B cell (primary cell): ENCODE results near the gene MED12L. TPM values are rescaled to one million over a fixed set of nuclear protein-coding genes. Genes with fewer than 3 reads are reported as not detected.

Experiments used
- ATAC-seq: fragments of 200-7000 bp; cut with Tn5 transposase; one replicate; pipeline ENCODE4 v1.10.0; 2021; ENCODE audit warnings: low read depth, mild to moderate bottlenecking, moderate number of reproducible peaks, moderate library complexity
- CTCF ChIA-PET: fragments of 350-600 bp; sonication (Branson Sonifier 250); formaldehyde crosslinking; loops from one replicate; lab custom pipeline; 2021; ENCODE audit warnings: antibody characterized with exemption, inconsistent platforms; lab: Charles Lee
- POLR2A ChIA-PET: fragments of 350-600 bp; sonication (Branson Sonifier 250); formaldehyde crosslinking; loops from one replicate; lab custom pipeline; 2021; ENCODE audit warnings: antibody characterized with exemption; lab: Charles Lee
- DNase-seq: peaks from one replicate; pipeline ENCODE4 v3.0.0; 2013
- H2AFZ ChIP-seq: 2 replicates; pipeline ENCODE4 v1.6.1; 2012; ENCODE audit warnings: mild to moderate bottlenecking, low read depth, low read length; ENCODE audit not compliant: insufficient read depth, poor library complexity, severe bottlenecking
- H3K27ac ChIP-seq, 2 donors: 1 replicate in 1 of 2; 2 replicates in 1 of 2; pipeline ENCODE4 v1.5.1; 2012 to 2013; ENCODE audit warnings: low read length in 2 of 2, mild to moderate bottlenecking in 2 of 2, moderate library complexity in 1 of 2
- H3K27me3 ChIP-seq, 4 experiments: fragments of 200-600 bp in 1 of 4; sonication (generic) in 1 of 4; replicated peaks in 1 of 4; 1 replicate in 2 of 4; 2 replicates in 2 of 4; pipeline versions ENCODE4 v1.6.1 to v1.7.0; 2013 to 2016; ENCODE audit warnings: low read length in 3 of 4, mild to moderate bottlenecking in 2 of 4, mixed read lengths in 1 of 4, moderate library complexity in 1 of 4; ENCODE audit not compliant: insufficient read depth in 4 of 4, control insufficient read depth in 3 of 4; ENCODE audit errors: control extremely low read depth in 1 of 4
- H3K36me3 ChIP-seq, 2 experiments: replicated peaks in 1 of 2; 1 replicate in 1 of 2; 2 replicates in 1 of 2; pipeline versions ENCODE4 v1.6.1 to v1.7.1; 2013; ENCODE audit warnings: low read length in 1 of 2; ENCODE audit not compliant: insufficient read depth in 2 of 2, control insufficient read depth in 1 of 2; ENCODE audit errors: control extremely low read depth in 1 of 2, extremely low read depth in 1 of 2
- H3K4me1 ChIP-seq, 2 donors: fragments of 200-600 bp in 1 of 2; sonication (generic) in 1 of 2; 1 replicate in 1 of 2; 2 replicates in 1 of 2; pipeline versions ENCODE4 v1.5.1 to v1.6.1; 2013 to 2017; ENCODE audit warnings: low read length in 2 of 2; ENCODE audit not compliant: control insufficient read depth in 2 of 2, insufficient read depth in 2 of 2
- H3K4me2 ChIP-seq: replicated peaks from 2 replicates; pipeline ENCODE3; 2012; ENCODE audit warnings: mild to moderate bottlenecking, low read depth, low read length; ENCODE audit not compliant: poor library complexity, severe bottlenecking
- H3K4me3 ChIP-seq, 5 experiments: fragments of 200-600 bp in 1 of 5; sonication (generic) in 1 of 5; 1 replicate in 3 of 5; 2 replicates in 2 of 5; pipeline versions ENCODE4 v1.5.1 to v1.7.0; 2011 to 2016; ENCODE audit warnings: low read length in 4 of 5, mild to moderate bottlenecking in 4 of 5, low read depth in 2 of 5, control low read depth in 1 of 5, moderate library complexity in 1 of 5; ENCODE audit not compliant: insufficient read depth in 1 of 5; ENCODE audit errors: control extremely low read depth in 1 of 5, extremely low read depth in 1 of 5
- H3K79me2 ChIP-seq: fragments of 200-600 bp; sonication (generic); one replicate; pipeline ENCODE4 v1.6.0; 2016; ENCODE audit warnings: low read length; ENCODE audit not compliant: control insufficient read depth, insufficient read depth
- H3K9ac ChIP-seq: fragments of 200-600 bp; sonication (generic); 2 replicates; pipeline ENCODE4 v1.6.1; 2017; ENCODE audit warnings: mild to moderate bottlenecking, low read length, moderate library complexity
- H3K9me3 ChIP-seq, 3 donors: one replicate each; pipeline versions ENCODE4 v1.6.1 to v1.7.1; 2013; ENCODE audit warnings: low read length in 2 of 3; ENCODE audit not compliant: control insufficient read depth in 2 of 3, insufficient read depth in 1 of 3; ENCODE audit errors: control extremely low read depth in 1 of 3
- H4K20me1 ChIP-seq: 2 replicates; pipeline ENCODE4 v1.6.0; 2012; ENCODE audit warnings: mild to moderate bottlenecking, low read length; ENCODE audit not compliant: insufficient read depth, control insufficient read depth, poor library complexity, severe bottlenecking
- H3K27ac Mint-ChIP-seq: one replicate; pipeline ENCODE4 v1.8.0; 2021; ENCODE audit warnings: mixed read lengths
- H3K27me3 Mint-ChIP-seq: one replicate; pipeline ENCODE4 v1.8.0; 2021; ENCODE audit warnings: mixed read lengths
- H3K4me1 Mint-ChIP-seq: one replicate; pipeline ENCODE4 v1.8.0; 2021; ENCODE audit warnings: mixed read lengths
- H3K4me3 Mint-ChIP-seq: one replicate; pipeline ENCODE4 v1.8.0; 2021; ENCODE audit warnings: mixed read lengths
- H3K9me3 Mint-ChIP-seq: one replicate; pipeline ENCODE4 v1.8.0; 2022; ENCODE audit warnings: mixed read lengths; ENCODE audit not compliant: insufficient read depth
- EZH2 ChIP-seq: IDR thresholded peaks from 2 replicates; pipeline ENCODE4 v1.6.1; 2012; ENCODE audit warnings: borderline replicate concordance, low read depth, mild to moderate bottlenecking, moderate library complexity, low read length; ENCODE audit not compliant: insufficient read depth, poor library complexity, severe bottlenecking
- WGBS: methylation state at CpG from one replicate; pipeline ENCODE4 v1.1.5; 2013; ENCODE audit warnings: missing lambda C conversion rate; ENCODE audit not compliant: insufficient coverage; 5-methylcytosine and 5-hydroxymethylcytosine counted together
- intact Hi-C: fragments of 100-400 bp; cut with micrococcal nuclease; formaldehyde crosslinking; loops from one replicate; pipeline ENCODE4 v1.10.0; 2022
- polyA plus RNA-seq: library from polyadenylated mRNA; depleted of rRNA; stranded (reverse); fragments of >200 nt; gene quantifications from 2 replicates; pipeline ENCODE4 v1.2.3, GENCODE V29; 2012
- total RNA-seq, 2 donors: library from RNA; stranded (reverse); fragments of 120-200 nt in 1 of 2; gene quantifications; 1 replicate in 1 of 2; 2 replicates in 1 of 2; pipeline versions ENCODE4 v1.2.3 to v1.2.4, GENCODE V29; 2013 to 2022
- TF ChIP-seq, protein P1 (sequence below): fragments of 200-600 bp; IDR thresholded peaks from one replicate; pipeline ENCODE4 v1.8.0; 2022; ENCODE audit warnings: antibody characterized with exemption, mild to moderate bottlenecking

The MED12L gene
- total and polyA plus RNA-seq, 2 donors (not counting 1 experiment from before 2014, with no cell fraction given), result 0.07 to 0.30 TPM

DNA sequence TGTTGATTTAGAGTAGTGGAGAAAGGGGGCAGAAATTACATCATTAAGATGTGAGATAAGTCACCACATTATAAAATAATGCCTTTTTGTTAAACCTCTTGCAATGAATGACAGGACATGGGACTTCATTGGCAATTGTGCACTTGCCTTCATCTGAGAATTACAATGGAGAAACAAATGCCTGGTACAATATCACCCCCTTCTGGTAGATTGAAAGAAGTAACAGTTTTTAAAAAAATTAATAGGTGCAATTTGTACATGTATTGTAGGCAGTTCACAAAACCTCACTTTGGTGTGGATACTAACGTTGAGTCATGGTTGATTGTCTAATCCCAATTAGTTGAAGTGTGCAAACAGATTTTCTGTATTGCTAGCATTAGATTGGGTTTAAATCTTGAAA, 197.5 kb downstream of the MED12L start:
- intact Hi-C loops, result loop anchor here (1.0 kb wide), 3 partner anchors 56 to 127 kb away; no protein-coding TSS in a partner anchor
- H3K36me3 ChIP-seq, result no peaks in the 10 kb centered on the region
- no peak overlapping the region for H3K4me3 ChIP-seq
- peaks cover 23% of the 10 kb centered on the region for H3K79me2 ChIP-seq
- 0% methylated on average over 1 of the region's 1 CpG for WGBS
- H3K4me3 Mint-ChIP-seq, result no peak overlapping the region
- H4K20me1 ChIP-seq, result no peaks in the 10 kb centered on the region
- no peak overlapping the region for H3K27ac ChIP-seq
- DNase-seq, result peak; percentile 78
- H3K27me3 ChIP-seq, result no peaks in the 10 kb centered on the region
- H3K27me3 Mint-ChIP-seq, result no peaks in the 10 kb centered on the region
- H3K9ac ChIP-seq, result no peak overlapping the region
- H2AFZ ChIP-seq, result no peak overlapping the region
- ChIA-PET POLR2A (no interaction called here), CTCF (interaction anchor here (0.7 to 9.6 kb wide), 15 partner anchors 9 to 558 kb away, joined by 3 to 460 read pairs (median 5); no protein-coding TSS in a partner anchor)
- no peak overlapping the region for H3K4me2 ChIP-seq
- TF ChIP-seq EZH2, result no peak
- TF ChIP-seq, protein P1, sequence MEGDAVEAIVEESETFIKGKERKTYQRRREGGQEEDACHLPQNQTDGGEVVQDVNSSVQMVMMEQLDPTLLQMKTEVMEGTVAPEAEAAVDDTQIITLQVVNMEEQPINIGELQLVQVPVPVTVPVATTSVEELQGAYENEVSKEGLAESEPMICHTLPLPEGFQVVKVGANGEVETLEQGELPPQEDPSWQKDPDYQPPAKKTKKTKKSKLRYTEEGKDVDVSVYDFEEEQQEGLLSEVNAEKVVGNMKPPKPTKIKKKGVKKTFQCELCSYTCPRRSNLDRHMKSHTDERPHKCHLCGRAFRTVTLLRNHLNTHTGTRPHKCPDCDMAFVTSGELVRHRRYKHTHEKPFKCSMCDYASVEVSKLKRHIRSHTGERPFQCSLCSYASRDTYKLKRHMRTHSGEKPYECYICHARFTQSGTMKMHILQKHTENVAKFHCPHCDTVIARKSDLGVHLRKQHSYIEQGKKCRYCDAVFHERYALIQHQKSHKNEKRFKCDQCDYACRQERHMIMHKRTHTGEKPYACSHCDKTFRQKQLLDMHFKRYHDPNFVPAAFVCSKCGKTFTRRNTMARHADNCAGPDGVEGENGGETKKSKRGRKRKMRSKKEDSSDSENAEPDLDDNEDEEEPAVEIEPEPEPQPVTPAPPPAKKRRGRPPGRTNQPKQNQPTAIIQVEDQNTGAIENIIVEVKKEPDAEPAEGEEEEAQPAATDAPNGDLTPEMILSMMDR, result peak; percentile 84
- H3K4me1 Mint-ChIP-seq, result peaks cover 28% of the 10 kb centered on the region
- no peaks in the 10 kb centered on the region for H3K9me3 ChIP-seq
- peak; percentile 17 for ATAC-seq
- H3K4me1 ChIP-seq, result peaks cover 30 to 31% of the 10 kb centered on the region in 2 donors
- no peak overlapping the region for H3K27ac Mint-ChIP-seq
- H3K9me3 Mint-ChIP-seq, result no peaks in the 10 kb centered on the region

DNA sequence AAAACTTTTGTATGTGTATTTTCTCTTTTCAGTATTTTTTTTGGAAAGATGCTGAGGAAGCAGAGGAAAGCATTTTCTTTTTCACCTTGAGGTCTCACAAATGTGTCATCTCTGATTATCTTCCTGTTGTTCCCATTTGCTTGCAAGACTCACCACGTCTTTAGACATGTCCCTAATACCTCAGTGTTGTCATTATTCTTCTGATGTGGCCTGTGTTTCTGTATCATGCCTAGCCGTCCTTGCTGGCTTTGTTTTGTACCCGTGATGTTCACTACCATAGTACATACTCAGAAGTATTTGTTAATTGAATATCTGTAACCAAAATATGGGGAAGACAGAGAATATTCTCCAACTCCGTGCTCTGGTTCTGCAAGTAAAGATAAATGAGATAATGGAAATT, 197.9 kb downstream of the MED12L start:
- intact Hi-C loops, result loop anchor here (1.0 kb wide), 3 partner anchors 56 to 127 kb away; no protein-coding TSS in a partner anchor

More for the DNA sequence above, 197.9 kb downstream of the MED12L start:
- ATAC-seq, result no peak
- WGBS, result no CpG with 5 or more reads among the region's 4 CpGs
- Histone ChIP-seq H2AFZ (no peak overlapping the region), H3K27me3 (no peaks in the 10 kb centered on the region), H3K27ac (no peak overlapping the region), H3K9me3 (no peaks in the 10 kb centered on the region), H3K36me3 (no peaks in the 10 kb centered on the region), H3K4me1 (peaks cover 25 to 26% of the 10 kb centered on the region in 2 donors), H3K9ac (no peak overlapping the region), H3K4me3 (no peak overlapping the region), H3K79me2 (peaks cover 23% of the 10 kb centered on the region), H3K4me2 (no peak overlapping the region), H4K20me1 (no peaks in the 10 kb centered on the region)
- no peak for DNase-seq
- Mint-ChIP-seq H3K4me3 (no peak overlapping the region), H3K27me3 (no peaks in the 10 kb centered on the region), H3K4me1 (peaks cover 24% of the 10 kb centered on the region), H3K27ac (no peak overlapping the region), H3K9me3 (no peaks in the 10 kb centered on the region)
- CTCF ChIA-PET, result interaction anchor here (1.1 to 9.6 kb wide), 9 partner anchors 26 to 130 kb away, joined by 5 to 460 read pairs (median 21); no protein-coding TSS in a partner anchor
- POLR2A ChIA-PET, result no interaction called here
- TF ChIP-seq, protein P1, result no peak
- TF ChIP-seq EZH2, result no peak
